ENCODE measurements around the gene ICAM5. TPM values are rescaled to one million over a fixed set of nuclear protein-coding genes. Genes with fewer than 3 reads are reported as not detected.

ICAM5 gene
- total RNA-seq, 1 experiment from 2014 or later: 1.6 TPM

DNA sequence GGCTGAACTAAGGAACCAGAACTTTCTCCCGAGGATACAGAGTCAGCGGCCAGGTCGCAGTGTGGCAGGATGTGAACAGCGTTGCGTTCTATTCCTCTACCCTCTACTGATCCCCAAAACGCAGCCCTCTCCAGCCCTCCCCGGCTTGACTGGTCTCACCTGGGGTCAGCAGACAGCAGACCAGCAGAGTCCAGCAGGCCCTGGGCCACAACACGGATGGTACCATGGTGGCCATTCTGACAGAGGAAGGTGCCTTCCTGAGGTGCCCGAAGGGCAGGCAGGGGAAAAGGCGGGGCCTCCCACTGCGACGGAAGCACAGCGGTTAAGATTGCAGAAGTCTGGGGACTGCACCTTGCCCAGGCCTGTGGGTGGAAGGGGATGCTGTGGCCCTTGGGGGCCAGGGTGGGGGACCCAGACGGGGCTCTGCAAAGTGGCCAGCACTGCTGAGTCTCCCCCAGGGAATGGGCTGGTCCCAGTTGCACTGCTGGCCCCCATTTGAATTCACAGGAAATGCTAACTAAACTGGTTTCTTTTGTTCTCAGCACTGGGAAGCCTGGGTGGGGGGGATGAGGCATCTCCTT lies 49.7 kb downstream of the ICAM5 start, which contains the start of gene ICAM3:
Gene ICAM3 (minus strand): TSS at position 245 of the 581 bp plus-strand sequence. CDS start 10 bp downstream, at position 235.
- Histone ChIP-seq H4K20me1 (ENCODE audit: control insufficient read depth, insufficient read depth, insufficient read length) (no peaks in the 10 kb centered on the region), H3K23me2 (ENCODE audit: insufficient read length, low read depth, low read length, poor library complexity, severe bottlenecking) (peaks cover 7% of the 10 kb centered on the region), H3K18ac (ENCODE audit: insufficient read length, low read depth, low read length) (peak within 1 kb of the TSS; percentile 4), H4K8ac (replicated peaks; ENCODE audit: insufficient read length, low read depth, low read length) (no peak within 1 kb of the TSS), H4K91ac (ENCODE audit: insufficient read length, low read depth, low read length) (no peak within 1 kb of the TSS), H3K4me2 (ENCODE audit: insufficient read depth, insufficient read length, low read length) (peak within 1 kb of the TSS; percentile 3), H2AK5ac (ENCODE audit: insufficient read length, low read length) (no peak within 1 kb of the TSS), H2BK12ac (ENCODE audit: insufficient read length, low read depth, low read length) (no peak within 1 kb of the TSS), H3T11ph (ENCODE audit: low read length) (no peak within 1 kb of the TSS), H3K9me3 (ENCODE audit: control insufficient read depth, low read depth, low read length) (no peaks in the 10 kb centered on the region), H2BK120ac (ENCODE audit: low read depth, low read length, poor library complexity, severe bottlenecking) (no peak within 1 kb of the TSS), H2BK5ac (ENCODE audit: insufficient read length, low read length) (no peak within 1 kb of the TSS), H4K5ac (ENCODE audit: insufficient read length, low read depth, low read length) (no peak within 1 kb of the TSS), H3K9ac (ENCODE audit: extremely low read depth, insufficient read length, low read length) (no peak within 1 kb of the TSS), H3K56ac (ENCODE audit: insufficient read length, low read depth, low read length) (no peak within 1 kb of the TSS), H2BK15ac (ENCODE audit: low read depth, low read length) (no peak within 1 kb of the TSS), H3K79me2 (ENCODE audit: insufficient read depth, low read length) (no peaks in the 10 kb centered on the region), H2AFZ (ENCODE audit: low read length) (no peak within 1 kb of the TSS), H3K14ac (ENCODE audit: insufficient read depth, low read length) (peak within 1 kb of the TSS; percentile 10; the same call in 1 of the 2 replicates), H3K27me3 (ENCODE audit: insufficient read depth, low read length) (no peaks in the 10 kb centered on the region), H3K79me1 (ENCODE audit: insufficient read depth, low read depth, low read length, poor library complexity, severe bottlenecking) (no peaks in the 10 kb centered on the region), H3K23ac (ENCODE audit: insufficient read length, low read depth, low read length) (no peak within 1 kb of the TSS), H3K4me1 (ENCODE audit: insufficient read depth, low read length) (peaks cover 6% of the 10 kb centered on the region; the same call in 1 of the 2 replicates), H3K27ac (ENCODE audit: insufficient read length, low read depth, low read length) (no peak within 1 kb of the TSS), H2BK20ac (ENCODE audit: low read depth, low read length, poor library complexity, severe bottlenecking) (no peak within 1 kb of the TSS), H3K4ac (ENCODE audit: low read depth, low read length) (no peak within 1 kb of the TSS)
- Mint-ChIP-seq H3K36me3 (ENCODE audit: insufficient read depth in 1 of 3, low read depth in 3 of 3) (no peaks in the 10 kb centered on the region), H3K27me3 (ENCODE audit: low read depth) (no peaks in the 10 kb centered on the region; the same call in 1 of the 2 replicates), H3K4me1 (peaks cover 17 to 26% of the 10 kb centered on the region in 2 experiments), H3K27ac (peak within 1 kb of the TSS in 1 of 3 experiments; percentile 89; a peak in 4 of 7 replicates), H3K9me3 (no peaks in the 10 kb centered on the region; a peak in 1 of 5 replicates), H3K4me3 (peak within 1 kb of the TSS; percentile 10 to 33; a peak in 3 of 5 replicates)
- TF ChIP-seq, protein P1, sequence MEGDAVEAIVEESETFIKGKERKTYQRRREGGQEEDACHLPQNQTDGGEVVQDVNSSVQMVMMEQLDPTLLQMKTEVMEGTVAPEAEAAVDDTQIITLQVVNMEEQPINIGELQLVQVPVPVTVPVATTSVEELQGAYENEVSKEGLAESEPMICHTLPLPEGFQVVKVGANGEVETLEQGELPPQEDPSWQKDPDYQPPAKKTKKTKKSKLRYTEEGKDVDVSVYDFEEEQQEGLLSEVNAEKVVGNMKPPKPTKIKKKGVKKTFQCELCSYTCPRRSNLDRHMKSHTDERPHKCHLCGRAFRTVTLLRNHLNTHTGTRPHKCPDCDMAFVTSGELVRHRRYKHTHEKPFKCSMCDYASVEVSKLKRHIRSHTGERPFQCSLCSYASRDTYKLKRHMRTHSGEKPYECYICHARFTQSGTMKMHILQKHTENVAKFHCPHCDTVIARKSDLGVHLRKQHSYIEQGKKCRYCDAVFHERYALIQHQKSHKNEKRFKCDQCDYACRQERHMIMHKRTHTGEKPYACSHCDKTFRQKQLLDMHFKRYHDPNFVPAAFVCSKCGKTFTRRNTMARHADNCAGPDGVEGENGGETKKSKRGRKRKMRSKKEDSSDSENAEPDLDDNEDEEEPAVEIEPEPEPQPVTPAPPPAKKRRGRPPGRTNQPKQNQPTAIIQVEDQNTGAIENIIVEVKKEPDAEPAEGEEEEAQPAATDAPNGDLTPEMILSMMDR (conservative IDR thresholded peaks at IDR 0.05): no peak
- DNase-seq: peak; percentile 64
- WGBS (ENCODE audit: extremely low coverage, insufficient read length, low lambda C conversion rate): no CpG with 5 or more reads among the region's 14 CpGs
